Measurements from ENCODE around the gene OR56B1.
"Not testable (repeated sequence)": the region's sequence is repeated elsewhere in the genome, so short reads cannot be mapped to it uniquely, and the experiment has no call there.

OR56B1 gene

DNA sequence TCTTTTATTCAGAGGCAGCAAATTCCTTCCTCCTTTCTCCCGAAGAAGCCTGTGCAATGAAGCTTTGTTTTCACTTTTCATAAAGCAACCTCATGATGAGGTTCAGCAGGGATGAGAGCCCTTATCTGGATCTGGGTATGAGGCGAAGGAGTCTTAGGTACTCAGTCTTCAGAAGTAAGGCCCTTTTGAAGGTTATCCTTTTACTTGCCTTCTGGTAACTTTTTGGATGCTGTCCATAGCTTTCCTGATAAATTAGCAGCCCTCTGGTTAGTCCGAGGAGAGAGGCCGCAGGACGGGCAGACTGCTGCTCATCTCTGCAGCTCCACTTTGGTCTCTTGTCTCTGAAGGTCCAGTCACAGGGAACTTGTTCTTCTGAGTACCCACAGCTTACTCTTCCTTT is 45.5 kb upstream of the OR56B1 start:
- peak overlapping the region; percentile 10 for H2AFZ ChIP-seq (ENCODE audit: low read depth, low read length, severe bottlenecking)
- H3F3A ChIP-seq (ENCODE audit: insufficient read depth), result peaks cover 34% of the 10 kb centered on the region
- no peaks in the 10 kb centered on the region for H4K20me1 ChIP-seq (ENCODE audit: low read depth, low read length)
- H3K4me2 ChIP-seq (ENCODE audit: low read depth, low read length, poor library complexity, severe bottlenecking), result peak overlapping the region; percentile 80
- 0 out of 2 replicates have a peak, but pooled peaks cover 4% of the 10 kb centered on the region for H3K36me3 ChIP-seq (ENCODE audit: low read length)
- no peaks in the 10 kb centered on the region for H3K9me2 ChIP-seq (replicated peaks; ENCODE audit: insufficient read depth, low read length)
- peak overlapping the region; percentile 85 for H3K4me3 ChIP-seq (ENCODE audit: insufficient read depth, low read length, poor library complexity, severe bottlenecking)
- TF ChIP-seq, protein P1, sequence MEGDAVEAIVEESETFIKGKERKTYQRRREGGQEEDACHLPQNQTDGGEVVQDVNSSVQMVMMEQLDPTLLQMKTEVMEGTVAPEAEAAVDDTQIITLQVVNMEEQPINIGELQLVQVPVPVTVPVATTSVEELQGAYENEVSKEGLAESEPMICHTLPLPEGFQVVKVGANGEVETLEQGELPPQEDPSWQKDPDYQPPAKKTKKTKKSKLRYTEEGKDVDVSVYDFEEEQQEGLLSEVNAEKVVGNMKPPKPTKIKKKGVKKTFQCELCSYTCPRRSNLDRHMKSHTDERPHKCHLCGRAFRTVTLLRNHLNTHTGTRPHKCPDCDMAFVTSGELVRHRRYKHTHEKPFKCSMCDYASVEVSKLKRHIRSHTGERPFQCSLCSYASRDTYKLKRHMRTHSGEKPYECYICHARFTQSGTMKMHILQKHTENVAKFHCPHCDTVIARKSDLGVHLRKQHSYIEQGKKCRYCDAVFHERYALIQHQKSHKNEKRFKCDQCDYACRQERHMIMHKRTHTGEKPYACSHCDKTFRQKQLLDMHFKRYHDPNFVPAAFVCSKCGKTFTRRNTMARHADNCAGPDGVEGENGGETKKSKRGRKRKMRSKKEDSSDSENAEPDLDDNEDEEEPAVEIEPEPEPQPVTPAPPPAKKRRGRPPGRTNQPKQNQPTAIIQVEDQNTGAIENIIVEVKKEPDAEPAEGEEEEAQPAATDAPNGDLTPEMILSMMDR (IDR thresholded peaks at IDR 0.05; ENCODE audit: insufficient read depth, low read length, poor library complexity, severe bottlenecking), result no peak
- no peak for TF ChIP-seq EZH2phosphoT487 (conservative IDR thresholded peaks at IDR 0.05; ENCODE audit: low read length)
- peak overlapping the region; percentile 80 for H3K9ac ChIP-seq (ENCODE audit: low read length)
- no peaks in the 10 kb centered on the region for H3K27me3 ChIP-seq (ENCODE audit: low read length)
- no peaks in the 10 kb centered on the region for H3K9me3 ChIP-seq (ENCODE audit: insufficient read depth, low read length)
- H3K79me2 ChIP-seq (ENCODE audit: insufficient read depth, low read length), result peaks cover 38% of the 10 kb centered on the region
- H3K27ac ChIP-seq (ENCODE audit: low read depth, low read length), result peak overlapping the region; percentile 91

DNA sequence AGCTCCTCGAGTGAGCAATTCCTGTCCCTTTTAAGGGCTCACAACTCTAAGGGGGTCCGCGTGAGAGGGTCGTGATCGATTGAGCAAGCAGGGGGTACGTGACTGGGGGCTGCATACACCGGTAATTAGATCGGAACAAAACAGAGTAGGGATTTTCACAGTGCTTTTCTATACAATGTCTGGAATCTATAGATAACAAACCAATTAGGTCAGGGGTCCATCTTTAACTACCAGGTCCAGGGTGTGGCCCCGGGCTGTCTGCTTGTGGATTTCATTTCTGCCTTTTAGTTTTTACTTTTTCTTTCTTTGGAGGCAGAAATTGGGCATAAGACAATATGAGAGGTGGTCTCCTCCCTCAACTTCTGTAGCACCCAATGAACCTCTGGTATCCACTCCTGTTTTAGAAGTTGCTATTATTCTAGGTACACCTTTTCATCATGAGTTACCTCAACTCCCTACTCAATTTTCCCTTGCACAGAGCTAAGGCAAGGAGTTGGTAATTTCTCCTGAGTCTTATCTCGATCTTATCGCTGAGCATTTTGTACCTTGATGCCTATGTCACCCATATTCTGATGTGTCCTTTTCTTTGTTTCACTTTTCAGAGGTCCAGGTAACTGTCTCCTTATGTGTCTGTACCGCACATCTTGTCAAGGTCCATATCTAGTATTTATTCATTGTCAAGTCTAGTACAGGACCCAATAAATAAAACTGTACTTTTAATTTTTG is 44.8 kb upstream of the OR56B1 start:
- H3K9me2 ChIP-seq (replicated peaks; ENCODE audit: insufficient read depth, low read length); H3K27me3 ChIP-seq (ENCODE audit: low read length); H3K36me3 ChIP-seq (ENCODE audit: low read length); H3K9me3 ChIP-seq (ENCODE audit: insufficient read depth, low read length); H4K20me1 ChIP-seq (ENCODE audit: low read depth, low read length): not testable (repeated sequence)
- Histone ChIP-seq H2AFZ (ENCODE audit: low read depth, low read length, severe bottlenecking) (peak overlapping the region; percentile 10), H3K9ac (ENCODE audit: low read length) (peak overlapping the region; percentile 80), H3K4me2 (ENCODE audit: low read depth, low read length, poor library complexity, severe bottlenecking) (peak overlapping the region; percentile 80), H3F3A (ENCODE audit: insufficient read depth) (peaks cover 29% of the 10 kb centered on the region), H3K4me3 (ENCODE audit: insufficient read depth, low read length, poor library complexity, severe bottlenecking) (peak overlapping the region; percentile 85), H3K27ac (ENCODE audit: low read depth, low read length) (peak overlapping the region; percentile 91), H3K79me2 (ENCODE audit: insufficient read depth, low read length) (peaks cover 38% of the 10 kb centered on the region)

DNA sequence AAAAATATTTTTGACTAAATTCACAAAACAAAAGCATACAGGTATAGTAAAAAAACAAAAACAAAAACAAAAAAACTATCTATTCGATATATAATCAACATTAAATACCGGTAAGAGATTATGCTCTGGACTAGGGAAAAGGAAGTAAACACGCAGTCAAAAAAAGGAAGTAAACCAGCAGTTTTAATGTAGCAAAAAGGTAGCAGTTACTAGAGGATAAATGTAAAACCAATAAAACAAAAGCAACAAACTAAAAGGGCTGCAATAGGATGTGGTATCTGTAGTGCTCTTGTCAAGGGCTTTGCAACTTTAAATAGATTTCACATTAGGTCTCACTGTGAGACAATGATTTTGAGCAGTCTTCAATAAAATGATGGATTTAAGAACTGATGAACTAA is 44.3 kb upstream of the OR56B1 start:
- Histone ChIP-seq H2AFZ (ENCODE audit: low read depth, low read length, severe bottlenecking) (no peak overlapping the region), H3K9ac (ENCODE audit: low read length) (peak overlapping the region; percentile 80), H3K36me3 (ENCODE audit: low read length) (0 out of 2 replicates have a peak, but pooled peaks cover 4% of the 10 kb centered on the region), H4K20me1 (ENCODE audit: low read depth, low read length) (no peaks in the 10 kb centered on the region), H3K9me2 (replicated peaks; ENCODE audit: insufficient read depth, low read length) (no peaks in the 10 kb centered on the region), H3K4me3 (ENCODE audit: insufficient read depth, low read length, poor library complexity, severe bottlenecking) (peak overlapping the region; percentile 85), H3K27ac (ENCODE audit: low read depth, low read length) (peak overlapping the region; percentile 91), H3K27me3 (ENCODE audit: low read length) (no peaks in the 10 kb centered on the region), H3K9me3 (ENCODE audit: insufficient read depth, low read length) (no peaks in the 10 kb centered on the region), H3K4me2 (ENCODE audit: low read depth, low read length, poor library complexity, severe bottlenecking) (peak overlapping the region; percentile 80), H3K79me2 (ENCODE audit: insufficient read depth, low read length) (peaks cover 38% of the 10 kb centered on the region), H3F3A (ENCODE audit: insufficient read depth) (peaks cover 29% of the 10 kb centered on the region)
- TF ChIP-seq EZH2phosphoT487 (conservative IDR thresholded peaks at IDR 0.05; ENCODE audit: low read length), result no peak
- TF ChIP-seq, protein P1 (IDR thresholded peaks at IDR 0.05; ENCODE audit: insufficient read depth, low read length, poor library complexity, severe bottlenecking), result no peak

GRCh38 chr11:5694642-5695041 is 41.6 kb upstream of the OR56B1 start:
- peaks cover 9% of the 10 kb centered on the region for H3K36me3 ChIP-seq (ENCODE audit: low read length)
- H2AFZ ChIP-seq (ENCODE audit: low read depth, low read length, severe bottlenecking), result no peak overlapping the region
- H3K9me2 ChIP-seq (replicated peaks; ENCODE audit: insufficient read depth, low read length), result no peaks in the 10 kb centered on the region
- H3K27ac ChIP-seq (ENCODE audit: low read depth, low read length), result no peak overlapping the region
- no peak for TF ChIP-seq EZH2phosphoT487 (conservative IDR thresholded peaks at IDR 0.05; ENCODE audit: low read length)
- TF ChIP-seq, protein P1 (IDR thresholded peaks at IDR 0.05; ENCODE audit: insufficient read depth, low read length, poor library complexity, severe bottlenecking), result no peak
- no peak overlapping the region for H3K4me2 ChIP-seq (ENCODE audit: low read depth, low read length, poor library complexity, severe bottlenecking)
- H3F3A ChIP-seq (ENCODE audit: insufficient read depth), result peaks cover 14% of the 10 kb centered on the region; the same call in 1 of the 2 replicates
- no peaks in the 10 kb centered on the region for H3K9me3 ChIP-seq (ENCODE audit: insufficient read depth, low read length)
- H4K20me1 ChIP-seq (ENCODE audit: low read depth, low read length), result no peaks in the 10 kb centered on the region
- H3K4me3 ChIP-seq (ENCODE audit: insufficient read depth, low read length, poor library complexity, severe bottlenecking), result no peak overlapping the region
- no peaks in the 10 kb centered on the region for H3K27me3 ChIP-seq (ENCODE audit: low read length)
- H3K79me2 ChIP-seq (ENCODE audit: insufficient read depth, low read length), result peaks cover 37% of the 10 kb centered on the region
- H3K9ac ChIP-seq (ENCODE audit: low read length), result no peak overlapping the region

Data from SU-DHL-6 (cell line).